CD4-positive, alpha-beta T cell treated with Interleukin-17A for 4 hours (primary cell): ENCODE results near the gene AGBL3.

Experiments
- DNase-seq: peaks from one replicate; pipeline ENCODE4 v3.0.0-alpha.2; 2020; ENCODE audit warnings: mixed read lengths

Gene AGBL3

DNA sequence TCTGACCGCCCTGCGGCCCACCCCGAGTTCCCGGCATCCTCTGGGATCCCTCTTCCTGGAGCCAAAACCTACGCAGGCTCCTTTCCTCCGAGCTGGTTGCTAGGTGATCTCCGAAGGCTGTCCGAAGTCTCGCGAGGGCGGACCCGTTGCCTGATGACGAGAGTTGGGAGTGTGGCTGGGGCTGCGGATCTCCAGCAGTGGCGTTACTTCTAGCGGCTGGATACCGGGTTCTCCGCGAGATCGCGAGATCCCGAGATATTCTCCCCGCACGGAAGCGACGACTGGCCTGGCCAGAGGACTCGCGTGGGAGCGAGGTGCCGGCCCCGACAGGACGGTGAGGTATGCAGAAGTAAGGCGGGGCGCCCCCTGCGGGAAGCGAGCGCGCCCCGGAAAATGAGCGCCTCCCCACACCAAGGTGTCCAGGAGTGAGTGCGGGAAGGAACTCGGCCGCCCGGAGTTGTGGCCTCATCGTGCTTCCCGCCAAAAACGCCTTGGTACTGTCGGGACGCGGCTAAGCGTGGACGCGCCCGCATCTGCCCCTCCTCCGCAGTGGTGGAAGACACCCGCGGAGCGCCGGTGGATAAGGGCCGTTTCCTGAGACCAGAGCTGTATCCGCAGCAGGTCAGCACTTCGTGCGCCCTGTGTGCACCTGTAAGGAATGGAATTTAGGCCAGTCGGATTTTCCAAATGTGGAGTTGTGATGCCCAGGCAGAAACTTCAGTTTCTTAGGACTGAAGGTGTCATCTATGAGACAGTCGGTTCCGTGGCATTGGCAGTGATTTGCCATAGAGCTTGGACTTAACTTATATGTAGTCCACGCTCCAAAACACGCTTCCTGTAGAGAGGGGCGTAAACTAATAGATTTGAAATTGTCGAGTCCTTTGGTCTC, at the start of gene AGBL3:
AGBL3 (plus strand) TSS at position 146 of the 889 bp plus-strand sequence. CDS start 1,426 bp downstream, outside the sequence.
- DNase-seq, result peak; percentile 89

- DNase-seq, result no peak
Observed at GRCh38 chr7:134936893-134937510, 49.3 kb upstream of the AGBL3 start.

GRCh38 chr7:134938141-134938540, 48.2 kb upstream of the AGBL3 start:
- no peak for DNase-seq

GRCh38 chr7:134939136-134939535, 47.2 kb upstream of the AGBL3 start:
- DNase-seq, result no peak

DNA sequence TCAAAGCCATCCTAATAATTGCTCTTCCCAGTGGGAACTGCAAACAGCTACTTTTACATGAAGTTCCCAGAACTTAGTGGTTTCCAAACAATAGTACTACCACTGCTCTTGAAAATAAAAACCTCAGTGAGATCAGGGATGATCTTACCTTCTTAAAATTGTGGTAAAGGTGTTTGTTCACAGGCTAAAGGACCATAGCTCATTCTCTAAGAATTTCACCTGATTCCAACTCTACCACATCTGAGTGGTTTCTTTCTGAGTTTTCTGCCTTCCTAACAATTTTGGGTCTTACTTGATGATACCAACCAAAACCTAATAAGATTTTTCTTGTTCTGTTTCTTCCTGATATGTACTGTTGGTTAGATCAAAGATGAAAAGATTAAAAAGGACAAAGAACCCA, 45.6 kb upstream of the AGBL3 start:
- no peak for DNase-seq

DNA sequence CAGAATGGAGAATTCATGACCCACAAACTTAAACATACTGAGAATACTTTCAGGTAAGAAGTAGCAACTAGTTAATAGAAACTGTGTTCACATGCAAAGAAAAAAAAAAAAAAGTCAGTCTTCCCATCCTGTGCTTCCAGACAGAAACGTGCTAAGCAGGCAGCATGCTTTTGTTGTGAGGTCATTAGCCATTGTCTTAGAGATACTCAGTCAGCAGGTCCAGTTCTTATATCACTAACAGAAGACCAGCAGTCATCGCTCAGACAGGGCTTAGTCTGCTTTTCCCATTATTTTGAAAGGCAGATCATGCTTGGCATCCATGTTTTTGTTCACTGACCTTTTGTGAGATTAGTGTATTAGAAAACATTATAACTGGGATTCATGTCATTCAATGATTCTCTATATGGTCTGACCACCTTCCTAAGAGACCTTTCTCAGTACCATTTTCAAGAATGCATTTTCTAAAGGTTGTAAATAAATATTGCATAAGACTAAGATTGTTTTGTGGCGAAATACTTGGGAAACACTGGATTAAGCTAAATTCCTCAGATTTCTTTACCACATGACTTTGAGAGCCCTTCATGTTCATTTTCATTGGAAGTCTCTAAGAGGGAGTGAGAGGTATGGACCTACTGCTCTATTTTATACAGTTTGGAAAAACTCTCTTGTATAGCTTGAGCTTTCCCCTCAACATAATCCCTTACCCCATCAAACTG, 45.0 kb upstream of the AGBL3 start:
- no peak for DNase-seq

DNA sequence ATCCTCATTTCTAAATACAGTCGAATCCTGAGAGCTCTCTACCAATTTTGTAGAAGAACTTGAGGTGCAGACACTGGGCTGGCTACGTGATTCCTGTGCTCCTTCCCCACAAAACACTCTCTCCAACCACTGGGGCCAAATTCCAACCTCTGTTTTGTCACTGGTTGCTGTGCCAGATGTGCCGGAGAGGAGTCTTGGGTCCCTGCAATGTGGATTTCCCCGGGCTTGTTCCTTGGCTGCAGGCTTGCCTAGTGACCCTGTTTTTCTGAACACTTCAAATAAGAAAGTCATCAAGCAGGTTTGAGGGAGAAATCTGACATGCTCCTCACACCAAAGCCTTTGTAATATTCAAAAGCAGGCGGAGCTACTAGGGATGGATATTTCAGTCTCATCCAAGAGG, 44.4 kb upstream of the AGBL3 start:
- DNase-seq, result no peak

GRCh38 chr7:134942690-134943466, 43.4 kb upstream of the AGBL3 start:
- no peak for DNase-seq

- DNase-seq, result no peak
Observed at GRCh38 chr7:134943785-134944400, 42.4 kb upstream of the AGBL3 start.

GRCh38 chr7:134945691-134946090, 40.6 kb upstream of the AGBL3 start:
- DNase-seq, result no peak

- peak; percentile 33 for DNase-seq
Observed at GRCh38 chr7:134946260-134946659, 40.0 kb upstream of the AGBL3 start.

GRCh38 chr7:134947329-134947728, 39.0 kb upstream of the AGBL3 start:
- no peak for DNase-seq

- DNase-seq, result no peak
Observed at GRCh38 chr7:134947831-134948230, 38.5 kb upstream of the AGBL3 start.

- DNase-seq, result no peak
Observed at GRCh38 chr7:134948246-134948645, 38.1 kb upstream of the AGBL3 start.

DNA sequence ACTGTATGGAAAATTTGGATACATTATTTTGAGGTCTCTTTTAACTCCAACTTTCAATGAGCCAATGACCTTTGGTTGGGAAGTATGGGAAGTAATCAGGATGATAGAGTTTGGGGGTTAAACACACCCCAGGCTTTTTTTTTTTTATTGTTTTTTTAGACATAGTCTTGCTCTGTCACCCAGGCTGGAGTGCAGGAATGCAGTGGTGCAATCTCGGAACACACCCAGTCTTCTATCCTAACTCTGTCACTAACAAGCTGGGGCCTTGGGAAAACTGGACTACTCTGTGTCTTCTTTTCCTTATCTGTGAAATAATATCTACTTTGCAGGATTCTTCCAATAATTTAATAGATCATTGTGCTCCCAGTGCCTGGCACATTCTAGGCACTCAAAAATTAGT, 37.6 kb upstream of the AGBL3 start:
- no peak for DNase-seq

DNA sequence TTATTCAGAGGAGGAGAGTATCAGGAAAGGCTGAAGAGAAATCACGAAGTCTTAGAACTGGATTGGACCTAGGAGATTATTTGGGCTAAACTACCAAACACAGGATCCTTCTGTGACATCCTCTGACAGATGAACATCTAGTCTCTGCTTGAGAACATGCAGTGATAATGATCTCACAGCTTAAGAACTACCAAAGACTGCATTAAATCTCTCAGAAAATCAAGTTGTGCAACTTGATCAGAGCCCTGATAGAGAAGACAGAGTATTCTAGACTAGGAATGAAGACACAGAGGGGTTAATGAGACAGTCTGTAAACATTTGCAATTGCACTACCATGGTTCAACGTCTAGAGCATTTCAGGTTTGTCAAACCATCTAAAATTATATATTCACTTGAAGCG, 37.1 kb upstream of the AGBL3 start:
- no peak for DNase-seq

DNA sequence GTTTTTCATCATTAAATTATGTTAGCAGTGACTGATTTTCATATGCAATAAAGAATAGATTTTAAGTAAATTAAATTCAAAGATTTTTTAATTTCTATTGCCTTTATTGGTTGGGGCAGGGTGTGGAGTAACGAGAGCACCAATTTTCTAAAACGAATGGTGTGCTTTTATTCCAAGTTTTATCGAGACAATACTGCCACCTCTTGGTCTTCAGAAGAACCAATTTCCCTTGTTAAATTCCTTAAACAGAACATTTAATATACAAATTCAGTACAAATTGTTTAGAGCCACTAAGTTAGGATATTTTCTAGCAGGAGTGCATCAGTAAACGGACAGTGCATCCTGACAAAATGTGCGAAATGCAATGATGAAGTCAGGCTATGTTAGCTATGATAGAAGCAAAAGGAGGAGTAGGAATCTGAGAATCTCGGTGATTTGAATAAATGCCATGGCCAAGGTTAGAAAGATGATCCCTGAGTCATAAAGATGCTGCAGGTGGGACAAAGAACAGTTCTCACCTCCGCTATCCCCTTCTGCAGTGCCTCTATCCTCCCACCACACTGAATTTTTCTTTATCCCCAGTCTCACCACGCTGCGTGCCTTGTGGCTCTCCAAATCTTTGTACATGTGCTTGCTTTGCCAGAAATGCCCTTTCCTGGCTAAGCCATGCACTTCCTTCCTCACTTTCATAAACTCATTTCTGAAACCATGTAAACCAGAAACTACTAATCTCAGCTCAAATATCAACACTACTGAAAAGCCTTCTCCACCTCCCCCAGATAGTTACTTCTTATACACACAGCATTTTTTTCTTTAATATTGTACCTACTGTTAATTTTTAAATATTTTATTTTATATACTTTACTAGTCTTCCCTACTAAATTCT, 31.9 kb upstream of the AGBL3 start:
- no peak for DNase-seq

- DNase-seq, result no peak
Observed at GRCh38 chr7:134957005-134957404, 29.3 kb upstream of the AGBL3 start.

- DNase-seq, result no peak
Observed at GRCh38 chr7:134959810-134960209, 26.5 kb upstream of the AGBL3 start.

GRCh38 chr7:134962270-134962780, 24.0 kb upstream of the AGBL3 start:
- DNase-seq, result no peak

DNA sequence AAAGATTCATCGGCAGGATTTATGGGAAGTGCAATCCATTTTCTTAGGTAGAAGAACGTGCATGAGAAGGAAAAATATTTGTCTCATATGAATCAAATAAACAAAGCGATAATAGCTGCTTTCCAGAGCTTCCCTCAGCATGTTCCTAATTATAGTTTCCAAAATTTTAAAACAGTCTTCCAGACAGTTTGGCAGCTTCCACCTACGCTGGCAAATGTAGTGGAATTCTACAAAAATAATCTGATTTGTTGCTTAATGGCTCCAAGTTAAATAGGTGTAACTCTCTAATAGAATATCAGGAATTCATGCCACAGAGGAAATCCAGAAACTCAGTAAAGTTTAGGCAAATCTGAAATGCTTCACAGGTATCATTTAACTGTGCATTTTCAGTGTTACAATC, 23.3 kb upstream of the AGBL3 start:
- DNase-seq, result no peak
